SK-N-MC (cell line): ENCODE measurements around the gene SLC22A4.

Experiments used
- DNase-seq: peaks from one replicate; pipeline ENCODE4 v3.0.0-alpha.2; 2011; ENCODE audit warnings: low read depth, low spot score
- H3K27ac ChIP-seq: fragments of 200-600 bp; sonication (generic); 2 replicates; pipeline ENCODE4 v1.5.1; 2016; ENCODE audit warnings: mixed run types
- H3K36me3 ChIP-seq: fragments of 200-600 bp; sonication (generic); 2 replicates; pipeline ENCODE4 v1.6.1; 2017; ENCODE audit warnings: antibody characterized with exemption, low read length, mixed read lengths; ENCODE audit not compliant: insufficient read depth
- H3K4me3 ChIP-seq: fragments of 200-600 bp; sonication (generic); 2 replicates; pipeline ENCODE4 v1.5.1; 2016
- H3K9ac ChIP-seq: fragments of 200-600 bp; sonication (generic); 2 replicates; pipeline ENCODE4 v1.8.0; 2017; ENCODE audit warnings: mixed run types, mixed read lengths; ENCODE audit not compliant: insufficient read length
- H3K9me3 ChIP-seq: fragments of 200-600 bp; sonication (generic); 2 replicates; pipeline ENCODE4 v1.6.1; 2017; ENCODE audit warnings: low read depth, mild to moderate bottlenecking, antibody characterized with exemption, low read length, moderate library complexity, mixed read lengths
- EZH2 ChIP-seq: fragments of 200-600 bp; sonication (generic); IDR thresholded peaks from one replicate; pipeline ENCODE4 v1.6.1; 2017; ENCODE audit warnings: antibody characterized with exemption
- FOXP2 ChIP-seq: optimal IDR thresholded peaks from 2 replicates; pipeline ENCODE3; 2011; ENCODE audit warnings: mild to moderate bottlenecking, moderate library complexity; ENCODE audit not compliant: insufficient read depth; ENCODE audit errors: extremely low read length, control extremely low read depth
- POLR2AphosphoS5 ChIP-seq: IDR thresholded peaks from 2 replicates; pipeline ENCODE4 v1.6.1; 2012; ENCODE audit warnings: mild to moderate bottlenecking, low read depth, low read length, borderline replicate concordance

Gene SLC22A4

GRCh38 chr5:132256086-132256782, 38.0 kb upstream of the SLC22A4 start:
- no peak overlapping the region for H3K4me3 ChIP-seq
- H3K36me3 ChIP-seq, result no peaks in the 10 kb centered on the region
- TF ChIP-seq POLR2AphosphoS5, result no peak
- no peaks in the 10 kb centered on the region for H3K9me3 ChIP-seq
- no peak overlapping the region for H3K9ac ChIP-seq
- no peak overlapping the region for H3K27ac ChIP-seq
- no peak for DNase-seq

GRCh38 chr5:132256783-132257130, 37.4 kb upstream of the SLC22A4 start:
- H3K4me3 ChIP-seq, result no peak overlapping the region
- no peak overlapping the region for H3K9ac ChIP-seq
- DNase-seq, result no peak
- H3K36me3 ChIP-seq, result no peaks in the 10 kb centered on the region
- no peak for TF ChIP-seq EZH2
- TF ChIP-seq POLR2AphosphoS5, result no peak
- TF ChIP-seq FOXP2, result no peak
- no peaks in the 10 kb centered on the region for H3K9me3 ChIP-seq
- H3K27ac ChIP-seq, result no peak overlapping the region

GRCh38 chr5:132257131-132258101, 36.8 kb upstream of the SLC22A4 start, which contains the start of gene PDLIM4:
Gene PDLIM4, plus strand, starts transcription at chr5:132257696. Its CDS starts 39 bp downstream, at chr5:132257735.
- DNase-seq, result no peak
- Histone ChIP-seq H3K4me3 (peak within 1 kb of the TSS; percentile 82), H3K9me3 (no peaks in the 10 kb centered on the region), H3K27ac (no peak within 1 kb of the TSS), H3K36me3 (no peaks in the 10 kb centered on the region), H3K9ac (peak within 1 kb of the TSS; percentile 77)
- TF ChIP-seq FOXP2 (no peak), POLR2AphosphoS5 (0 out of 2 replicates have a peak, but pooled peaks have one; percentile 30)

- no peaks in the 10 kb centered on the region for H3K9me3 ChIP-seq
- peak overlapping the region; percentile 82 for H3K4me3 ChIP-seq
- DNase-seq, result no peak
- no peaks in the 10 kb centered on the region for H3K36me3 ChIP-seq
- no peak for TF ChIP-seq POLR2AphosphoS5
- TF ChIP-seq FOXP2, result no peak
- TF ChIP-seq EZH2, result no peak
- no peak overlapping the region for H3K27ac ChIP-seq
- peak overlapping the region; percentile 77 for H3K9ac ChIP-seq
These were observed 35.8 kb upstream of the SLC22A4 start for GRCh38 chr5:132258102-132259068.

- DNase-seq, result no peak
- no peaks in the 10 kb centered on the region for H3K36me3 ChIP-seq
- H3K9ac ChIP-seq, result peak overlapping the region; percentile 77
- peak overlapping the region; percentile 82 for H3K4me3 ChIP-seq
- no peaks in the 10 kb centered on the region for H3K9me3 ChIP-seq
- peak overlapping the region; percentile 42; the same call in 1 of the 2 replicates for H3K27ac ChIP-seq
- peak; percentile 43 for TF ChIP-seq FOXP2
- TF ChIP-seq POLR2AphosphoS5, result no peak
These were observed 34.9 kb upstream of the SLC22A4 start for GRCh38 chr5:132259069-132259851.

- Histone ChIP-seq H3K9me3 (no peaks in the 10 kb centered on the region), H3K36me3 (no peaks in the 10 kb centered on the region), H3K4me3 (no peak overlapping the region), H3K9ac (no peak overlapping the region), H3K27ac (no peak overlapping the region)
- no peak for DNase-seq
- TF ChIP-seq FOXP2 (no peak), EZH2 (no peak), POLR2AphosphoS5 (no peak)
These were observed 34.1 kb upstream of the SLC22A4 start for GRCh38 chr5:132260051-132260450.

GRCh38 chr5:132260714-132261551, 33.3 kb upstream of the SLC22A4 start:
- DNase-seq, result no peak
- no peak overlapping the region for H3K4me3 ChIP-seq
- no peaks in the 10 kb centered on the region for H3K36me3 ChIP-seq
- TF ChIP-seq FOXP2, result no peak
- no peak for TF ChIP-seq EZH2
- no peak for TF ChIP-seq POLR2AphosphoS5
- H3K27ac ChIP-seq, result no peak overlapping the region
- H3K9ac ChIP-seq, result no peak overlapping the region
- H3K9me3 ChIP-seq, result no peaks in the 10 kb centered on the region
